RKO (cell line): Measurements from ENCODE around the gene CNOT6L.

Source experiments
- DNase-seq: peaks from one replicate; pipeline ENCODE4 v3.0.0-alpha.2; 2016; ENCODE audit warnings: low spot score

CNOT6L gene

GRCh38 chr4:77818602-77819403, at the start of gene CNOT6L:
CNOT6L (minus strand) TSS chr4:77819368; CDS start chr4:77819308, 60 bp downstream.
- DNase-seq, result peak; percentile 52

- DNase-seq, result no peak
Observed at GRCh38 chr4:77865259-77865658, 46.1 kb upstream of the CNOT6L start.

GRCh38 chr4:77863341-77863740, 44.2 kb upstream of the CNOT6L start:
- DNase-seq, result peak; percentile 37

- DNase-seq, result peak; percentile 96
Observed at GRCh38 chr4:77862478-77863216, 43.5 kb upstream of the CNOT6L start, which contains the start of gene MRPL1. MRPL1 (plus strand) TSS chr4:77862830; CDS start chr4:77862849, 19 bp downstream.

- DNase-seq, result peak; percentile 56
Observed at GRCh38 chr4:77861495-77861894, 42.3 kb upstream of the CNOT6L start.

- no peak for DNase-seq
Observed at GRCh38 chr4:77859256-77859655, 40.1 kb upstream of the CNOT6L start.

GRCh38 chr4:77856152-77856551, 37.0 kb upstream of the CNOT6L start:
- DNase-seq, result no peak

GRCh38 chr4:77854431-77855111, 35.4 kb upstream of the CNOT6L start:
- no peak for DNase-seq

- no peak for DNase-seq
Observed at GRCh38 chr4:77852892-77853495, 33.8 kb upstream of the CNOT6L start.

GRCh38 chr4:77849278-77849965, 30.3 kb upstream of the CNOT6L start:
- no peak for DNase-seq

- no peak for DNase-seq
Observed at GRCh38 chr4:77848508-77848907, 29.3 kb upstream of the CNOT6L start.

GRCh38 chr4:77845929-77846328, 26.8 kb upstream of the CNOT6L start:
- no peak for DNase-seq

- DNase-seq, result no peak
Observed at GRCh38 chr4:77845400-77845799, 26.2 kb upstream of the CNOT6L start.

- no peak for DNase-seq
Observed at GRCh38 chr4:77844363-77844762, 25.2 kb upstream of the CNOT6L start.

GRCh38 chr4:77843628-77844027, 24.5 kb upstream of the CNOT6L start:
- no peak for DNase-seq

GRCh38 chr4:77834403-77834802, 15.2 kb upstream of the CNOT6L start:
- DNase-seq, result no peak

- no peak for DNase-seq
Observed at GRCh38 chr4:77833126-77833724, 14.1 kb upstream of the CNOT6L start.

GRCh38 chr4:77827343-77827742, 8.2 kb upstream of the CNOT6L start:
- DNase-seq, result no peak

- DNase-seq, result no peak
Observed at GRCh38 chr4:77826275-77826674, 7.1 kb upstream of the CNOT6L start.

GRCh38 chr4:77821775-77822174, 2.6 kb upstream of the CNOT6L start:
- no peak for DNase-seq
